ENCODE results near the gene GTF2F2.

The GTF2F2 gene

DNA sequence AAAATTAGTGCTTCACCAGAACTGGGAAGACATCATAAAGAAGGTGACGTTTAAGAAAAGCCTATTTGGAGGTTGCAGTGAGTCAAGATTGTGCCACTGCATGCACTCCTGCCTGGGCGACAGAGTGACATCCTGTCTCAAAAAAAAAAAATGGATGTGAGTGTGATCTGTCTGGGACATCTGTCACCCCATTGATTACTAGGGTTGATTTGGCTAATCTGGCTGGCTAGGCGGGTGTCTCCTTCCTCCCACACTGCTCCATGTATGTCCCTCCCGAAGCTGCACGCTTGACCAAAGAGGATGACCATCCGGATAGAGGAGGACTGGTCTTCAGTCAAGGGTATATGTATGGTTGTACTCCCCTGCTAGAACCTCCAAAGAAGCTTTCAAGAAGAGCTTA, 2.6 kb downstream of the GTF2F2 start:
- no peak for DNase-seq

- no peak for DNase-seq
These were observed 12.2 kb downstream of the GTF2F2 start for GRCh38 chr13:45132369-45133064.

DNA sequence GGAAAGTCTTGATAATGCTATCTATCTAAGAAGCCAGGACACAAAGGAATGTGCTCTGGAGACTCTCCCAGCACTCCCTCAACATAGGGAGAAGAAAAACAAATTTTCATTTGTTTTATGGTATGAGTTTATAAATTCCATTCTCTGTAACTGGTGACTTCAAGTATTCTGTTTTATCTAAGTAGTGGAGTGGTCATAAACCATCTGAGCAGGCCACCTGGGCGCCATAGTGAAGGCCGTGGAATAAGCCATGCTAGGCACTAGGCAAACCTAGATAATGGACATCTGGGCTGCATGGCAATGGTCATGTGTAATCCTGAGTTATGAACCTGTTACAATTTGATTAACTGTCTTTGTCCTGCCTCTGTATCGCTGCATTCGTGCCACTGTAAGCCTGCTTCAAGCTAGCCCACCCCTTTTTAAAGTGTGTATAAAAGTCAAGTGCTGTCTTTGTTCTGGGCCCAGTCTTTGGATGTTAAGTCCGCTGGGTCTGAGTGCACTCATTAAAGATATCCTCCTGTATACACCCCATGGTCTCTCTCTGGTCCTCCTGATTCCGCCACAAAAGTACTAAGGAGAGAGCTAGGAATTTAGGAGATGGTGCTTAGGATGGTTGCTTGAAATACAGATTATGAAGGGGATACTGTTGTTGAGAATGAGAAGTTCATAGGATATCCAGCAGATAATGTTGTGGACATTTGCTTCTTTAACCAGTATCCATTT, 13.2 kb downstream of the GTF2F2 start:
- no peak for DNase-seq

GRCh38 chr13:45136741-45137504, 16.6 kb downstream of the GTF2F2 start:
- DNase-seq = no peak

GRCh38 chr13:45137526-45137925, 17.2 kb downstream of the GTF2F2 start:
- no peak for DNase-seq

DNA sequence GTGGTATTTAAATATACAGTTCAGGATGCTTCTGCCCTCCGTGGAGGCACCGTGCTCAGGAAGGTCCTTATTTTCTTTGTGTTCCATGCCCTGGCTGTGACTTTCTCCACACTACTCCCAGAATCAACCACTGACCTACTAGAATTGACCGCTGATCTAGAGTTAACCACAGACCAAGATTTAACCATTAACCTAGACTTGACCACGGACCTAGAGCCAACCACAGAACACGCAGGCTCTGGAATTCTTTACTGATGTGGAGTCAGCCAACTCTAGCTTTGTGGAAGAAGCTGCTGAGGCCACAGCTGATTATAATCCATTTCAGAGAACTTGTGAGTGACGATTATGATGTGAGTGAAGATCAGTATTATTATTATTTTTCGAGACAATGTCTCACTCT, 18.0 kb downstream of the GTF2F2 start:
- DNase-seq = no peak

DNA sequence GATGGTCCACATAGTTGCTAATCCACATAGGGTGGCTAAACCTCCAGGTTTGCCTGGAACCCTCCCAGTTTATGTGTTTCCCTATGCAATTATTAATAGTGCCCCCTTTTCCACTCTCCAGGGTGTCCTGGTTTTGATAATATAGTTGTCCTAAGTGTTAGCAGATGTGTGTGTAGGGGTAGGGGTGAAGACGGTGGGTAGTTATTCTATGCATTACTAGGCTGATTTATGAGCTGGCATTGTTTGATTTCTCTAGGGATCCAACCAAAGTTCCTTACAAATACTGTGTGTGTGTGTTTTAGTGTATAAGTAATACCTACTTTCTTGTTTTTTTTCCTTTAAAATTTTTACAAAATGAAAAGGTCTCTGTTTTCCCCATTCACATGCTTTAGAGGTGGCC, 21.1 kb downstream of the GTF2F2 start:
- DNase-seq = no peak

GRCh38 chr13:45142440-45143345, 22.4 kb downstream of the GTF2F2 start:
- no peak for DNase-seq

DNA sequence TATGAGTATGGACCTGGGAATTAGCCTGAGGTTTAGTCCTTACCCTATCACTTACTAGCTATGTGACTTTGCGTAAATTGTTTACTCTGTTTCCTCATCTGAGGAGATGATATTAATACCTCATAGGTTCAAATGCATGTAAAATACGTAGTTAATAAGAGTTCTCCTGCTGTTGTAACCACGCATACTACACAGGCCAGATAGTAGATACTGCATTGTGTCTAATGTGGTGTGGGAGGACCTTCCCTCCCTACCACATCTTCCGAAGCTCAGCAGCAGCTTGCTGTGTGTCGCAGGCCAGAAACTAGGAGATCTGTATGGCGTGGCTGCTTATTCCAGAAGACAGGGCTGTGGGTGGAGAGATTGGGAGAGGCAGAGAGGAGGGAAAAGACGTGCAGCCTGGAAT, 23.0 kb downstream of the GTF2F2 start:
- no peak for DNase-seq

DNA sequence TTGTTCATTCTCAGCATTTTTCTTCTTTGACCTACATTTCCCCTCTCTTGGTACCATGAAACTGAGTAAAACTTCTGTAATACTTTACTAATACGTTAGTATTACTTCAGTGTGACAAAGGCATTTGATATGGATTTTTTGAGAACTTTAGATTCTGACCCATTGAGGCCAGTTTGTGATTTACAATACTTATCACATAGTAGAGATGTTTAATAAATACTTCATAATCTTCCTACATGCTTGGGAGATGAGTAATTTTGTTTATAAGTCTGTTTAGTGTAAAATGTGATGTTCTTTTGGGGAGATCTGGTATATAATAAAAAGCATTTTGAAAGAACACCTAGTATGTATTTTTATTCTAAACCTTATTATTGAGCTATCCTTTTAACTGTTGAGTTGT, 29.7 kb downstream of the GTF2F2 start:
- DNase-seq = no peak

DNA sequence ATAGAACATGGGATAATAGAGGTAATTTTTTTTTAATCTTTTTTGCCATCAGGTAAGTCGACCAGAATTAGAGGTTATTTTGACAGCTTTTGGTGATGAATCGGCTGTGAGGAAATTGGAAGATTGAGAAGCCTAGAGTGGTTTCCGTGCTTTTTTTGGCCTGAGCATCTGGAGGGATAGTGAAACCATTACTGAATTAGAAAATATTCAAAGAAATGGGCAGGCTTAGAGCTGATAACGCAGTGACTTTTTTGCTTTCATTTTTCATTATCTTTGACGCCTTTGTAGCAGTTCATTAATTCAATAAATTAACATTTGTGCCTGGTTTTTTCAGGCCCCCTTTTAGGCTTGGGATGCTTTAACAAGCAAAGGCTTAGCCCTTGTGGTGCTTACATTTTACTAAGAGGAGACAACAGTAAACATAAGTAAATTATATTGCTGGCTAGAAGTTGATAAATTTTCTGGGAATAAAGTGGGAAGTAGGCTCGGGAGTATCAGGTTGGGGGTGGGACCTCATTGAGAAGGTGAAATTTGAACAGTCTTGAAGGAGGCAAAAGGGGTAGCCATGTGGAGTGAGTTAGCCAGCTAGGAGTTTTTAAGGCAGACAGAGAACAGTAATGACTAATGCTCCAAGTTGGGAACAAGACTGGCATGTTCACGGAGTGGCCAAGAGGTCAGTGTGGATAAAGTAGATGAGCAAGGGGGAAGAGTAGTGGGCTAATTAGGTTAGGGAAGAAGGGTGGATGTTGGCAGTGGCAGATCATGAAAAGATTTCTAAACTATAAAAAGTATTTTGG, 36.5 kb downstream of the GTF2F2 start:
- DNase-seq = no peak

- no peak for DNase-seq
These were observed 41.9 kb downstream of the GTF2F2 start for GRCh38 chr13:45162194-45162593.

DNA sequence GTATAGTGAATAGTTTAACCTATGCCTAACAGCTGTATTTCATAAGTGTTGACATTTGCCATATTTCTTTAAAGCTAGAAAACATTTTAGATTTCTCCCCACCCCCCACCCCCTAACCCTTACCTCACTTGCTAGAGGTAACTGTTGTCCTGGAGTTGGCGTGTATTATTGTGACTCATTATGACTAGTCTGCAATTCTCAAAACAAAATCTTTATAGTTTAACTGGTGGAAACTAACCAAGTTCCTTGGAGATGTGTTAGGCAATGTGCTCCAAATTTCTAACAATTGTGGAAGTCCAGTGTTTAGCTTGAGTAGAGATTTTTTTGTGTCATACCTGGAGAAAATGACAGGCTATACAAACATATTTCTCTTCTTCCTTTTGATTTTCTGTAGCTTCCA, 42.5 kb downstream of the GTF2F2 start:
- no peak for DNase-seq

- no peak for DNase-seq
These were observed 46.5 kb downstream of the GTF2F2 start for GRCh38 chr13:45166858-45167257.

- DNase-seq = no peak
These were observed 47.6 kb downstream of the GTF2F2 start for GRCh38 chr13:45167611-45168554.

GRCh38 chr13:45168555-45168930, 48.2 kb downstream of the GTF2F2 start:
- DNase-seq = no peak

DNA sequence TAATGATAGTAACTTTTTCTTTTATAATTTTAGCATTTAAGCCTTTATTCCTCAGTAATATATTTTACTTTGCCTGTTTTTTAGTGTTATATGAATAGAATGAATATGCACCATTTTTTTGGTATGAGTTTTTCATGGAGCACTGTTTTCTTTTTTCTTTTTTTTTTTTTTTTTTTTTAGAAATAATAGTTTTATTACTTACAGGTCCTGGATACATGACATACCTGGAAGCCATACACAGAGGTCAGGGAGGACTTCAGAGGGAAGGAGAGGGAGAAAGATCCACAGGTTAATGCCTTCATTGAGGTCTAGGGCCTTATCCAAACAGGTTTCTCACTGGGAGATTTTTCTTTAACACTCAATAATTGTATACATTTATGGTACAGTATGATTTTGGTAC, 54.2 kb downstream of the GTF2F2 start:
- no peak for DNase-seq

- DNase-seq = no peak
These were observed 58.2 kb downstream of the GTF2F2 start for GRCh38 chr13:45178349-45179162.

- no peak for DNase-seq
These were observed 59.1 kb downstream of the GTF2F2 start for GRCh38 chr13:45179428-45179827.

GRCh38 chr13:45180303-45180702, 60.0 kb downstream of the GTF2F2 start:
- no peak for DNase-seq

Measured in CD4-positive, alpha-beta T cell treated with Interferon gamma for 1 hour (primary cell).